Measurements from ENCODE around the gene PASK.

The PASK gene

DNA sequence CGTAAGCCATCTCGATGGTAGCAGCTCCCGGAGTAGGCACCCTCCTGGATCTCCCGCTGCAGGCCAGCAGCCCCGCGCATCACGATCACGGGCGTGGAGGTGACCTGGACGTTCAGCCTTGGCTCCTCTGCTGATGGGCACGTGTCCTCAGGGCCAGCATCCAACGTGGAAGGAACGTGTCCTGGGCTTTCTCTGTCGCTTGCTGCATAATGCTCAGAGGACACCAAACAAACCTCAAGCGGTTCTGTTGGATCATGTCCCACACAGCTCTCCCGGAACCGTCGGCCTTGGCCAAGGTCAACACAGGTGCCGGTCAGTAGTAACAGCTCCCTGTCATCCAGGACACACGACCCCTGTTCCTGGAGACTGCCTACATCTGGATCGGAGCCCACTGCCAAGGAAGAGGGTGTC lies 23.1 kb downstream of the PASK start:
- no peak for DNase-seq (ENCODE audit: low spot score)

DNA sequence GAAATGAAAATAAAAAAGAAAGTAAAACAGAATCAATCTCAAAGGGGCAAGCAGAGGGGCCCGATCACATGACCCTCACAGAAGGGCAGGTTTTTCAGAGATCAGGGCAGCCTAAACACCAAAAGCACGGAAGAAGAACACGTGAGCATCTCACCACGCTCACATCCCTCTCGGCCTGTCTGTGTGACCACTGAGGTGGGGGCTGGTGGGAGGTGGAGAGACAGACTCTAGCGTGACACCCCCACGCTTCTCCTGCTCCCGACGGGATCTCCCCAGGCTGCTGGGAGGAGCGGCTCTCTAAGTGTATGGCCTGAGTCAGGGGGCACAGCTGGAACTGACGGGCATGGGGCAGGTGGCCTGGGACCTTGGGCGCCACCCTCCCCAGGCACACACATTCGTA lies 23.6 kb downstream of the PASK start:
- no peak for DNase-seq (ENCODE audit: low spot score)

DNA sequence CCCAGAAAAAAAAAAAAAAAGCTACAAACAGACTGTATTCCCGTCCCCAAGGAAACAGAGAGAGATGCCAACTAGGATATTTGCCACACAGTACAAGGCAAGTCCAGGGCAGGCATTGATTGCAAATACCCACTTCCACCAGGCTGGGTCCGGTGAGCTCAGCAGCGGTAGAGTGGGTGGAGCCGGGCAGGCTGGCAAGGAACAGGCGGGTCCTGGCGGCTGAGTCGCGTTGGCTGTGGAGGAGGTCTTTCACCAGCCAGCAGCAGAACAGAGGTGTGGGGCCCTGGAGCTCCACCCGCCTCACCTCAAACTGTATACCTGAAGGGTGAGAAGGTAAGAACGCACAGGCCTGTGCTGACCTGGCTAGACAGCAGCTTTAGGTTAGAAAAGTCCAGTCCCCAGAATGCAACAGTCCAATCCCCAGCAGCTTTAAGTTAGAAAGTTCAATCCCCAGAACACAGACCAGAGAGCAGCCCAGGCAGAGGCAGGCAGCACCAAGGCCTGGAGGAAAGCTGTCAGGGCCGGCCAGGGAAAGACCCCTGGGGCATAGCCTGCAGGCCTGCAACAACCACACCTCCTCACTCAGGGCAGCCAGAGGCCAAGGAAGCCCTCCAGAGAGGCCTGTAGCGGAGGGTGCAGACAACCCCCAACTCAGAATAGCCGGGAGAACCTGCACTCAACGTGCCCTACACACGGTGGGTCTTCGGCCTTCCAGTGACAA lies 25.3 kb downstream of the PASK start:
- no peak for DNase-seq (ENCODE audit: low spot score)

DNA sequence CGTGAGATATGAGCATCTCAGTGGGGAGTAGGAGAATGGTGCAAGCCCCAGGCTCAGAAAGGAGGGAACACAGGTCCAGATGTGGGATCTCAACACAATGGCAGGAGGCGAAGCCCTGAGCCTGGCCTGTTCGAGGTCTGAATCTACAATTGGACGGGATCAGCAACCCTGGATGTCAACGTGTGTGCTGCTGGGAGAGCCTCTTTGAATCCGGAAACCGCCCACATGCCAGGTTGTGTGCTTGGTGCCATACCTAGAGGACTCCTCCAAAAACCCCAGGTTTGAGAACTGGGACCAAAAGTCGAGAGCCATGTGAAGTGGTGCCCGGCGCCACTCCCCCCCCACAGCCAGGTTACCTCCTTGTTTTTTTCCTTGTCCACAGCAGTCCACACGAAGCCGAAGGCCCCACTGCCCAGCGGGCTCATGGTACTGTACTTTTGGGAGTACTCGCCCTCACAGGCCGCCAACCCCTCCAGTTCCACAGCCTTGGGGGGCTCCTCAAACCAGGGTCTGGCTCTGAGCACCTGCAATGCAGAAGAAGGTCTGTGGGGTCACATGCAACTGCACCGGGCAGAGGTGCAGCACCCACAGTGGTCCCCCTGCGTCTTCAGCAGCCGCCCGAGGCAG lies 26.8 kb downstream of the PASK start:
- no peak for DNase-seq (ENCODE audit: low spot score)

DNA sequence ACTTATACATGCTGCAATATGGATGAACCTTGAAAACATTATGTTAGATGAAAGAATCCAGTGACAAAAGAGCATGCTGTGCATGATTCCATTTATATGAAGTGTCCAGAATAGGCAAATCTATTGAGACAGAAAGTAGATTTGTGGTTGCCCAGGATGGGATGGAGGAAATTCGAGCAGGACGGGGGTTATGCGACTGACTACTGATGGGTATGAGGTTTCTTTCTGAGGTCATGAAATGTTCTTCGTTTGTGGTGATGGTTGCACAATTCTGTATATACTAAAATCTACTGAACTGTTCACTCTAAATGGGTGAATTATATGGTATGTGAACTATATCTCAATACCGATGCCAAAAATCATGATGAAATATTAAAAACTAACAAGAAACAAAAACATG lies 28.3 kb downstream of the PASK start:
- DNase-seq (ENCODE audit: low spot score): no peak

DNA sequence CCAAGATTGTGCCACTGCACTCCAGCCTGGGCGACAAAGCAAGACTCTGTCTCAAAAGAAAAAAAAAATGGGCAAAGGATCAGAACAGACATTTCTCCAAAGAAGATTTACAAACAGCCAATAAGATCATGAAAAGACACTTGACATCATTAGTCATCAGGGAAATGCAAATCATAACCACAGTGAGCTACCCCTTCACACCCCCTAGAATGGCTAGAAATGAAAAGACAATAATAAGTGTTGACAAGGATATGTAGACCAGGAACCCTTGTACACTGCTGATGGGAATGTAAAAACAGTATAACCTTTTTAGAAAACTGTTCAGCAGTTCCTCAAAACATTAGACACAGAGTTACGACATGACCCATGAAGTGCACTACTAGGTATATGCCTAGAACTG lies 28.8 kb downstream of the PASK start:
- DNase-seq (ENCODE audit: low spot score): no peak

DNA sequence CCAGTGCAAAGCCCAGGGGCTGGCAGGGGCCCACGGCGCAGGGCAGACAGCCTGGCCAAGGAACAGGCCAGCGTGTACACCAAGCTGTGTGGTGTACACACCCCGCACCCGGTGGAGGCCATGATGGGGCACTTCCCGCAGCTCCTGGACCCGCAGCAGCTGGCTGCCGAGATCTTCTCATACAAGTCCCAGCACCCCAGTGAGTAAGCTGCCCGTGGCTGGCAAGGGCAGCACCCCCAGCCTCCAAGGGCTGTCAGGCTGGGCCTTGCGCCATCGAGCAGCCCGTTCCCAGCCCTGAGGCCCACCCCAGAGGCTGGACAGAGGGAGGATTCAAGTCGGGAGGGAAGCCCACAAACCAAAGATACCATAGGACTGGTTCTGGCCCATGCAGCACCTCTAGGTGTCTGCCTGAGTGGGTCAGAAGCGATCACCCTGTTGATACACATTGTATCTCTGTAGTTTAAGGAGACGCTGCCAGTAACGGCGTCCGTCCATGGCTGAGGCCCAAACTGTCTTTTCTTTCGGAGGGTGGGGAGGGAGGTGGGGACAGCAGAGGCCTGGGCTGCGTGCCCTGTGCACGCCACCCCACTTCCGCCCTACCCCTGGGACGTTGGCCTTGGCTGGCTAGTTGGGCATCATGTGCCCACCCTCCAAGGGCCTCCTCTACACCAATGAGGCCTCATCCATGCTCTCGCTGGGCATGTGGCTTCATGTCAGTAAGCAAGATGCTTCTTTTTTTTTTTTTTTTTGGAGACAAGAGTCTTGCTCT lies 30.4 kb downstream of the PASK start:
- no peak for DNase-seq (ENCODE audit: low spot score)

DNA sequence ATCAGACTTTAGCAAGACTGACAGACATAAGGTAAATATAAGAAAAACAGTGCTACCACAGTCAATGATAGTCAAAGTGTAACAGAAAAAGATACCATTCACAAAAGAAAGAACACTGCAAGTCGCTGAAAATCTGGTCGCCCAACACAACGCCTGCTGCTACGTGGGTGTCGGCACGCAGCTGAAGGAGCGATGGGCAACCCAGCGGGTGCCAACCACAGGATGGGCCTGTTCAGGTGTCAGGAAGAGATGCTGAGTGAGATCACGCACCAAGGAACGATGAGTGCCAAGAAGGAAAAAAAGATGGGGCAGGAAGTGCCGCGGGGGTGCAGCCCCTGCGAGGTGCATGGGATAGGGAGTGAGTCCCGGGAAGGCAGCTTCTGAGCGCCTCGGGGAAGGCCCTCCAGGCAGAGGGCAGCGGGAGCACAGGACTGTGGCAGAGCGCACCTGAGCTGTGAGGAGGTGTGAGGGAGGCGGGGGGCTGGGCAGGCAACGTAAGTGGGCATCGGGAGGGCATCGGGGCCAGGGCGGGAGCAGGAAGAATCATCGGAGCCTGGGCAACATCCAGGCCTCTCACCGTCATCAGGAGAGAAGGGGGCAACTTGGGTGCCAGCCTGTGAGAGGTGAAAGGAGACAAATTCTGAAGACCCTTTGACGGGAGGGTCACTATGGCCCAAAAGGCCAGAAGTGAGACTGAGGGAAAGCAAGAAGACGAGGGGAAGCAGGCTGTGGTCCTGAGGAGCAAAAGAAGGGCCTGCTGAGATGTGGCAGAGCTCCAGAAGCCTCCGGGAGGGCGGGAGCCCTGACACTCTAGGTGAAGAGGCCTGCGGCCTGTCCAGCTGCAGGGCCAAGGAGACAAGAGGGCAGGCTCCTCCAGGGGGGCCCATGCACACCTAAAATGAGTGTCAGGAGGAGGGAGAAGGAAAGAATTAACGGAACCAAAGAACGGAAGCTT lies 32.4 kb downstream of the PASK start:
- DNase-seq (ENCODE audit: low spot score): no peak

DNA sequence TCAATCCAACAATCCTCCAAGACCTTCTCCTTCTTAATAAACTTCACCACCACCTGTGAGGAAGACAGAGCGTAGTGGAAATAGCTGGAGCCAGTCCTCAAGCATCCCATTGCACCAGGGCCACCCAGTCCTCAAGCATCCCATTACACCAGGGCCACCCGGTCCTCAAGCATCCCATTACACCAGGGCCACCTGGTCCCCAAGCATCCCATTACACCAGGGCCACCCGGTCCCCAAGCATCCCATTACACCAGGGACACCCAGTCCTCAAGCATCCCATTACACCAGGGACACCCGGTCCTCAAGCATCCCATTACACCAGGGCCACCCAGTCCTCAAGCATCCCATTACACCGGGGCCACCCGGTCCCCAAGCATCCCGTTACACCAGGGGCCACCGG lies 33.9 kb downstream of the PASK start:
- no peak for DNase-seq (ENCODE audit: low spot score)

DNA sequence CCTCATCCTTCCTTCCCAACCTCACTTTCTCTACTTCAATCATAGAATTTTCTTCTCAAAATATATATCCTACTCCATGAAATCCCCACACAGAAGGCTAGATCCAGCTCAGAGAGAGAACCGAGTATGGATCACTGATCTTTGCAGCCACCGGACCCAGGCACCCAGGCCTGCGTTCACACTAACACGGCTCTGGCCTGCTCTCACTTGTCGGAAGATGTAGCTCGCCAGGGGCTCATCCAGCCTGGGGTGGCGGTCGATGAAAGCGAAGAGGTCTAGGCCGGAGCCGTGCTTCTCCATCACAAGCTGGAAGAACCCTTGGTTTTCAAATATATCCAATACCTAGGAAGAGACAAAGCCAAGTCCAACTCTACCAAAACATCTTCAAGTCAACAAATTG lies 34.4 kb downstream of the PASK start:
- DNase-seq (ENCODE audit: low spot score): no peak

DNA sequence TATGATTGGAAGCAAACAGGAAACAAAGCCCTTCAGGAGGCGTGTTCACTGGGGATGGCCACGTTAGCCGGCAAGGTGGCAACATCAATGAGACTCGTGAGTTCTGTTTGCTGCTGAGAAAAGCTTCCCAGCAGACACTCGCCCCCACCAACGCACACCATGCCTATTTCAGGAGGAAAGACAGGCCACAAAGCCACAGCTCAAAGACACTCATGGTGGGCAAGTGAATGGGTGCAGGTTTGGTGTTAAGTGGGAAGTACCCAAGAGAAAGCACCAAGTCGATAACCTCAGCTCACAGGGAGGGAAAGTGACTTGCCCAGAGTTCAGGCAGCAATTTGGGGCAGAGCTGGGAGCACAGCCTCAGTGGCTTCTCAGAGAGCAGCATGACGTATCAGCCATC lies 36.7 kb downstream of the PASK start:
- DNase-seq (ENCODE audit: low spot score): no peak

DNA sequence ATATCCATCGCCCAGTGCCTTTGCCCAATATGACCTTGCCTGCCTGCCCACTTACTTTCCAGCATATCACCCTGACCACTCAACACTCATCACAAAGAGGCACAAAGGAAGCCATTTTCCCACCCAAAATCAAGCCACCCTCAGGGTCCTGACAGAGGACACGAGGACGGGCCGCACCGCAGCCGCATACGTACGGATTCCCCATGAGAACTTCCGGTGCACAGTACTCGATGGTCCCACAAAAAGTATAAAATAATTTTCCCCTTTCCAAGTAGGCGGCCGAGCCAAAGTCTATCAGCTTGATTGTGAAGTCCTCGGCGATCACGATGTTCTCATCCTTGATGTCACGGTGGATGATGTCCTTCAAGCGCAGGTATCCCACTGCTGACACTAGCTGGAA lies 37.2 kb downstream of the PASK start:
- no peak for DNase-seq (ENCODE audit: low spot score)

DNA sequence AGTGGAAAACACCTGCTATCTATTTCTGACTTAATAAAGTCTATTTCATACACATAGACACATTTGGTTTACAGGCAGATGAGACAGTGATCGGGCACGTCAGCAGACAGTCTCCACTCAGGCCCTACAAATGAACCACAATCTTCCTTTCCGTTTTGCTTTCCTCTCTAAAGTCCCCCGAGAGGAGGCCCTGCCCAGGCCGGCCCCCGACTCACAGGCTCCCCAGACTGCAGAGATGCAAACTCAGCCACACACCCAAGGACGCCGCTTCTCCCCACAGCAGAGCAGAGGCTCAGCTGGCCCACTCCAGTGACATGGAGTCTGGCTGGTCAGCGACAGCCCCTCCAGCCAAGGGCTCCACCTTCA lies 37.8 kb downstream of the PASK start:
- DNase-seq (ENCODE audit: low spot score): no peak

DNA sequence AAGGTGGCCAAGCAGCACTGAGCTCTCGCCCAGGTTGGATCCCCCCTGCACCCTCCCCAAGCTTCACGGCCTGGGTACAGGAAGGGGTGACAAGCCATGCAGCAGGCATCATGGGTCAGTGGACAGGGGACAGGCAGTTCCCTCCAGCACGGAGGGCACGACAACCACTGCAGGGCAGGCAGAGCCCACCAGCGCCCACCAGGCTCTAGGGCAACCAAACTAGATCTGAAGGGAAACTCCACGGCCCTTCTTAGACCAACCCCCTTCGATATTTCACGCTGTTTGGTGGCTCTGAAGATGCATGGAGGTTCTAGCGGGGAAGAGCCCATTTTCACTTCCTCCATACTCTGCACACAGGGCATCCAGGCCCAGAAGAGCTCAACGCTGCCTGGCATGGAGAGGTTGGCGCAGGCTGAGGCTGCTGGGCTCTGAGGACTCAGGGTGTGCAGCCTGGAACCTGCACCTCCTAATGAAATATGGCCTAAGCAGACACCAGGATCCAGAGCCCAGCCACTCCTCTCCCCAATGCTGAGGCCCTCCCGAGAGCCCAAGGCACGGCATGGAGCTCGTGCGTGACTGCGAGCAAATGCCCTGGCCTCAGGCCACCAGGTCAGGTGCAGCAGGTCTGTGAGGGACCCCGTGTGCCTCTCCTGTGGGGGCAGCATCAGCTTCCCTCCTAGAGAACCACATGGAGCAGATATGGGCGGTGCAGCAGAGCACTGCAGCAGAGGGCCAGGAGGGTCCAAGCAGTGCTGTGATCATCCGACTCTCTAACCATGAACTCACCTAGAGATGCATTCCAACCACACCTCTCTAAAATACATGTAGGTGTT lies 38.4 kb downstream of the PASK start:
- DNase-seq (ENCODE audit: low spot score): no peak

DNA sequence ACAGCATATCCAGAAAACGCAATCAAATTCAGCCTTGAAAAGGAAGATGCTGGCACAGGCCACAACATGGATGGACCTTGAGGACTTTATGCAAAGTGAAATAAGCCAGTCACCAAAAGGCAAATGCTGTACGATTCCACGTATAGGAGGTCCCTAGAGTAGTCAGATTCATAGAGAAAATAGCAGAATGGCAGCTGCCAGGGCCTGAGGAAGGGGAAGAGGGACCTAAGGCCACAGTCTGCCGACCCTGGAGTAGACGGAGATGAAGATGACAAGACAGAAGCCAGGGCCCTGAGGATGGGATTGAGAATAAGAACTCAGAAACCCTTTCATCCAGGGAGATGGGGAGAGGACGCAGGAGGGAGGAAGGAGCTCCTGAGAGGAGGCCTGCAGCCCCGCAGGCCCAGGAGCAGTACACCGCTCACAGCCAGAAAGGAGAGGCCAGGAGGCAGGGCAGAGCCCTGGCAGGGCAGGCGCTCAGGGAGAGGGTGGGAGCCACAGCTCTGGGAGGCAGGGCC lies 39.1 kb downstream of the PASK start:
- no peak for DNase-seq (ENCODE audit: low spot score)

DNA sequence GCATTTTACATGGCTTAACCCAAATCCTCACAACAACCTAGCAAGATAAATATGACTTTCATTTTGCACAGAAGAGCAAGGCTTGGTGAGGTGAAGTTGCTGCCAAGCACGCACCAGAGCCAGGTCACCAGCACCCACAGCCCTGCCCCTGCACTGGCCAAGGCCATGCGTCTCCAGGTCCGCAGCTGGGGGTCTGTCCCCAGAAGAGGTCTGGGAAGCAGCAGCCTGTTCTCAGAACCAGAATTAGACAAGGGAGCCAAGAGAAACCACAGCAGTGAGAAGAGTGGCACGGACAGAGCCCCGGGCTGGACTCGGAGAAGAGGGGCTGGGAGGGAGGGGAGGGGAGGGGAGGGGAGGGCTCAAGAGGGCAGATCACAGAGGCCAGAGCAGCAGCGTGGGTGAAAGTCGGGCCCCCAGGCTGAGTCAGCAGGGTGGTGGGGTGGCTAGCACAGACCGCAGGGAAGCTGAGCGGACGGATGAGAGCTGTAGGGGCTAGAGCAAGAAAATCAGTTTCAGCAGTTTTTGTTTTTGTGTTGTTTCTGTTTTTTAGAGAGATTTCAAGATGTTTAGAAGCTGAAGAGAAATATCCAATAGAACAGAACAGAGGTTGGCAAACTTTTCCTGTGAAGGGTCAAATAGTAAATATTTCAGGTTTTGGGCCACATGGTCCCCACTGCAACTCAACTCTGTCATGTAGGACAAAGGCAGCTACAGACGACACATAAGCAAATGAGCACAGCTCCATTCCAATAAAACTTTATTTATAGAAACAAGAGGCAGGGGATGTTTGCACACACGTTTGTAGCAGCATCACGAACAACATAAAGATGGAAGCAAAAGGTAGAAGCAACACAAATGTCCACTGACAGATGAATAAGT lies 39.8 kb downstream of the PASK start:
- no peak for DNase-seq (ENCODE audit: low spot score)

DNA sequence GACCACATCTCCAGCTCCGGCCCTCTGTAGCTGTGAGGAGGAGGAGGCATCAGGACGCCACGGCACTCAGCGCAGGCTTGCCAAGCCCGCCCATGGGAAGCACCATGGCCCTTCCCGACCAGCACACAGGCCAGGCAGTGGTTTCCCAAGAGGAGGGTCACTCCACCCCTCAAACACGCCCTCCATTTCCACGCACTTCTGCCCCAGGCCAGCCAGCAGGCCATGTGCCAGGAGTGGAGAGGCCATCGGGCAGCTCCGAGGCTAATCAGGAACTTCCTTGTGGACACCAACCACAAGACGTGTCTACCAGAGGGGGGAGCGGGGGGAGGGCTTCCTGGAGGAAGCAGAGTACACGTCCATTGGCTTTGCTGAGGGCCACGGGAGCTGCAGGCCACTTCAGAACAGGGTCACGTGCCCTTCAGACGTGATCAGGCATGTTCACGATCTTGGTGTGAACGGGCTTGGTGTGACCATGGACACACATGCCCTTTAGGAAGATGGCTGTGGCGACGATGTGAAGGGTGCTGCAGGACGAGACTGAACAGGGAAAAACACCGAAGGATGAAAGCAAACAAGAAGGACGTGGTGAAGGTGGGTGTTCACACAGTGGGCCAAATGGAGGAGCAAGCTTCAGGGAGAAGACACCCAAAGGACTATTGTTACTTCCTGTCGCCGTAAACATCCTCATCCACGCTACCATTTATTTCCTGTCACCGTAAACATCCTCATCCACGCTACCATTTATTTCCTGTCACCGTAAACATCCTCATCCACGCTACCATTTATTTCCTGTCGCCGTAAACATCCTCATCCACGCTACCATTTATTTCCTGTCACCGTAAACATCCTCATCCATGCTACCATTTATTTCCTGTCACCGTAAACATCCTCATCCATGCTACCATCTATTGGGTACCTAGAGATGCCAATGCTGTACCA lies 40.7 kb downstream of the PASK start:
- no peak for DNase-seq (ENCODE audit: low spot score)

DNA sequence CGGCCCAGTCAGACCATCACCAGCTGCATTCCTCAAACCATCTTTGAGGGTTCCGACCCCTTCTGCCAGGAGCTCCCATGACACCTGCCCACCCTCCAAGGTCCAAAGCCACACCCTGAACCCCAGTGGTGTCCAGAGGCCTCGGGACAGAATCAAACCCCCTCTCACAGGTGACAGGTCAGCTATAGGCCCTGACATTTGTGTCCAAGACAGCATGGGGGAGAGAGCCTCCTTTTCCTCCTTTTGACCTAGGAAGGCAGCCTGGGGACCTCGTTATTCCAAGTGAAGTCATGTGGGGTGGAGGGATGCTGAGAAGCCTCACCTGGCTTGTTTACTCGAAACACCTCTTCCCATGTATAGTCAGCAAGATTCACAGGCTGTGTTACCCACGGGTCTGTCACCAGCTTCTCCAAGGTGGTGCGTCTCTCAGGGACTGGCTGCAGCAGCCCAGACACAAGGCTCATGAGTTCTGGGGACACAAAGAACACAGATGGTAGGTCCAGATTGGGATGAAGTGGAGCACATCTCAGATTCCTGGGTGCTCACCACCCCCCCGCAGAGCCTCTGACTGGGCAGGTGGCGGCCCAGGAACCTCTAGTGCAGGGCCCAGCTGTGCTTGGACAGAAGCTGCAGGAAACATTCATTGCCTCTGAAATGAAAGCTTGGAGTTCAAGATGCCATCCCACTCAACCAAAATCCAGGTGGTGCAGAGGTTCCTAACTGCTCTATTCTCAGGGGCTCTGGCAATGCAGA lies 42.1 kb downstream of the PASK start:
- DNase-seq (ENCODE audit: low spot score): no peak
